Islet precursor cell (in vitro differentiated cells): Measurements from ENCODE around the gene PROM2.

Source experiments
- DNase-seq: peaks from one replicate; pipeline ENCODE4 v3.0.0-alpha.2; 2018

Gene PROM2

DNA sequence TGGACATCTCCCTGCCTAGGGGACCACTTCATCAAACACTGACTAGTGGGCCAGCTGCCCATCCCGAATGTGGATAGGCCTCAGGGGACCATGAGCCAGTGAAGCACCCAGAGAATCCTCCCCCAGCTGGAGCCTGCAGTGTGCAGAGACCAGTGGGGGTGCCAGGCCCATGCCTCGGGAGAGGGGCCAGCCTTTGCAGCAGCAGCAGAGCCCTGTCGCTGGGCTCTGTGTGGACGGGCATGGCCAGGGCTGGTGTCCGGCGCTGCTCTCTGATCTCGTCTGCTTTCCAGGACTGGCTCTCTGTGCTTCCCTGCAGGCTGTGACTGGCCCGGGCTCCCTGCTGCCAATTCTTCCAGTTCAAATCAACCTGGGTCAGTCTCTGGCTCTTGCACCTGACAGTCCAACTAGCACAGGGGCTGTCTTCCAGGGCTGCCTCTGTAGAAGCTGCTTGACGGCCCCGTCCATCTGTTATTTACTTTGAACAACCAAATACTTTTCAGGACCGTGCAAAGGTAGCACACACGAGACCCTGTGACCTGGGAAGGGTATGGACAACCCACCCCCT lies 34.3 kb downstream of the PROM2 start:
- no peak for DNase-seq

- no peak for DNase-seq
Observed at GRCh38 chr2:95309599-95309998, 35.4 kb downstream of the PROM2 start.

DNA sequence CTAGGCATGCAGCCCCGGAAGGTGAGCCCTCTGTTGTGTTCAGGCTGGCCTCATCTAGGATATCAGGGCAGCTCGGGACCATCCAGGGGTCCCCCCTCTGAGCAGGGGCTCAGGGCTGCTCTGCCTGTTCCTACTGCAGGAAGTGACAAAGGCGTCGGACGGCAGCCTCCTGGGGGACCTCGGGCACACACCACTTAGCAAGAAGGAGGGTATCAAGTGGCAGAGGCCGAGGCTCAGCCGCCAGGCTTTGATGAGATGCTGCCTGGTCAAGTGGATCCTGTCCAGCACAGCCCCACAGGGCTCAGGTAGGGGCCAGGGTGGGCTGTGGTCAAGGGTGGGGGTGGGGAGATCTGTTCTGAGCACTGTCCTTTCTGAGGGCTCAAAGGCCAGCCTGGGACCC lies 36.0 kb downstream of the PROM2 start:
- DNase-seq, result no peak

DNA sequence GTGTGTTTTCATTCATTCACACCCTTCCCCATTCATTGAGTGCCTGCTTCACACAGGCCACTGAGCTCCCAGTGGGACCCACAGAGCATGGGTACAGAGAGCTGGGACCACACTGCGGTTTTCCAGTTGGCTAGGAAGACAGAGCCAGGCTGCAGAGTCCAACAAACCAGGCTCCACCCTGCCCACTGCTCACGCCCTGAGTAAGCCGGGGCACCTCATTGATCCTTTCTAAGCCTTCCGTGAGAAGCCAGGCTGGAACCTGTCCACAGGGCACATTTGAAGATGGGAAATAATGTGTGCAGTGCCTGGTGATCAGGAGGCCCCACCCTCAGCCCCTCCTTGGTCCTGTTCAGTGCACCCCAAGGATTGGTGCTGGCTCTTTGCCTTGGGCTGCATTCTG lies 36.4 kb downstream of the PROM2 start:
- no peak for DNase-seq

DNA sequence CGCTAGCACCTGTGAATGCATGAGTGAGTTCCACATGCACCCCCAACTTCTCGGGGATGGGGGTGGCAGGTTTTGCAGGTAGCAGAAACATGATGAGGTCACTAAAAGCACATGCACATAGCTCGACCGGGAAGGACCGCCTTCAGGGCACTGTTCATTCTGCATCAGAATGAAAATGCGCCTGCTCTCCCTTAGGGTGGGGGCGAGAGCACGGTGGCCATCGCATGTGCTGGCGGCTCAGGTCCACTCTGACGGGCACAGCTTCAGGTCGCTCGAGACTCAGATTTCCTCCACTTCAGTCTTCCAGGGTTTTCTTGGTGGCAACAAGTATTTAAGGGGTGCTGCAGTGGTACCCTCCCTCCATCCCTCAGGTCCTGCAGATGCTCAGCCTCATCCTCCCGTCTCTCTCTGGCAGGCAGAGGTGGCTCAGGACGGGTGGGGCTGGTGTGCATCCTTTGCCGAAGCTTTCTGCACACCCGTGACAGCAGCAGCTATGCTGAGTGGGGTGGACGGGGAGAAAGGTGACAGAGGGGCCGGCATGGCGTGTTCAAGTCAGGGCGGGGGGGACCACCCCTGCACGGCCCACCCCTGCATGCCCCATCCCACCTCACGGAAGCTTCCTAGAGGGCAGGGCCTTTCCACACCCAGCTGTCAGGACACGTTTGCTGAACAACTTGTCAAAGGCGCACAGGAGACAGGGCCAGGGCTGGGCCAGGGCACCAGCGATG lies 37.7 kb downstream of the PROM2 start:
- DNase-seq, result no peak

- no peak for DNase-seq
Observed at GRCh38 chr2:95312543-95313201, 38.4 kb downstream of the PROM2 start.

DNA sequence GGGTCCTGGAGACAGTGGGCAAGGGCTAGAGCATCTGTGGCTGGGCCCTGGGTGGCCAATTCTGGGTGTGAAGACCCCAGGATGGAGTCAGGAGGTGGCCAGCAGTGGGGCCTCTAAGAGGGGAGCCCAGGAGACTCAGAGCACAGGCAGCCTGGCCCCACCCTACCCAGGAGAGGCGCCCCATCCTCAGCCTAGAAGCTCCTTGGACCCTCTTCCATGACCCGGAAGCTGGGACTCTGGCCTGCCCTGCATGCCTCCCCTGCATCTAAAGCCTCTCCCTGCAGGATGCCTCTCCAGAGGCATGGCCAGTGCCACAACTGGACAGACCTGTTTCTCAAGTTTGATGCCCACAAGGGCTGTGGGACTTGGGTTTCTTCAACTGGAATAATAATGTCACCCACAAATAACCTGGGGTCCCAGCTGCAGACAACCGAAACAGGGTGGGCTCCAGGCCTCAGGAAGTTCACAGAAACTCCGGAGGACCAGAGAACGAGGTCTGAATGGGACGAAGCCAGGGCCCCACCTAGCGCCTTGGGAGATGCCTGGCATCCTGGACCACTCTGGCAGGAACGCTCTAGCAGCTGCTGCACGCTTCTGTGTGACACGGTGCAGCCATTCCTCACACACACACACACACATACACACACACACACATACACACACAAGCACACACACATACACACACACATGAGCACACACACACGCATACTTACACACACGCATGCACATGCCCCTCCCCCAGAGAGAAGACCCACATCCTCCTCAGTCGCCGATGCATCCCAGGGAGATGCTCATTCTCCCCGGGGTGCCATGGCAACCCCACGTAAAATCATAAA lies 39.3 kb downstream of the PROM2 start:
- no peak for DNase-seq

- DNase-seq, result no peak
Observed at GRCh38 chr2:95314598-95314963, 40.3 kb downstream of the PROM2 start.

GRCh38 chr2:95314964-95315611 lies 40.8 kb downstream of the PROM2 start:
- DNase-seq, result peak; percentile 81

- DNase-seq, result no peak
Observed at GRCh38 chr2:95315801-95316411, 41.7 kb downstream of the PROM2 start.

GRCh38 chr2:95316466-95317122 lies 42.3 kb downstream of the PROM2 start:
- DNase-seq, result no peak

DNA sequence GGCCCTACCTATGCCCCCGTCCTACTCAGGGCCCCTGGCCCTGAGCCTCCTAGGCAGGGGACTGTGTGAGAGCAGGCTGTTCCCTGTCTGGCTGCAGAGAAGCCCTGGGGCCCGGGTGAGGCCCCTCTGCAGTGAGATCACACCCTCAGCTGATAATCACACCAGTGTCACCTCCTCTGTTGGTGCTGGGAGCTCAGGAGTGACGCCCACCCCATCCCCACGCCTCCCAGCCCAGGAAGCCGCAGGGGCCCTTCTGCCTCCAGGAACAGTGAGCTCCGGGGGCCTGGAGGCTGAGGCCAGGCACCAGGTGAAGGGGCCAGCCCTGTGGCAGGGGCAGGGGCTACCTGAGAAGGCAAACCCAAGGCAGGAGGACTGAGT lies 42.9 kb downstream of the PROM2 start:
- no peak for DNase-seq

GRCh38 chr2:95317665-95318425 lies 43.6 kb downstream of the PROM2 start:
- DNase-seq, result no peak

GRCh38 chr2:95318431-95319220 lies 44.4 kb downstream of the PROM2 start:
- no peak for DNase-seq

DNA sequence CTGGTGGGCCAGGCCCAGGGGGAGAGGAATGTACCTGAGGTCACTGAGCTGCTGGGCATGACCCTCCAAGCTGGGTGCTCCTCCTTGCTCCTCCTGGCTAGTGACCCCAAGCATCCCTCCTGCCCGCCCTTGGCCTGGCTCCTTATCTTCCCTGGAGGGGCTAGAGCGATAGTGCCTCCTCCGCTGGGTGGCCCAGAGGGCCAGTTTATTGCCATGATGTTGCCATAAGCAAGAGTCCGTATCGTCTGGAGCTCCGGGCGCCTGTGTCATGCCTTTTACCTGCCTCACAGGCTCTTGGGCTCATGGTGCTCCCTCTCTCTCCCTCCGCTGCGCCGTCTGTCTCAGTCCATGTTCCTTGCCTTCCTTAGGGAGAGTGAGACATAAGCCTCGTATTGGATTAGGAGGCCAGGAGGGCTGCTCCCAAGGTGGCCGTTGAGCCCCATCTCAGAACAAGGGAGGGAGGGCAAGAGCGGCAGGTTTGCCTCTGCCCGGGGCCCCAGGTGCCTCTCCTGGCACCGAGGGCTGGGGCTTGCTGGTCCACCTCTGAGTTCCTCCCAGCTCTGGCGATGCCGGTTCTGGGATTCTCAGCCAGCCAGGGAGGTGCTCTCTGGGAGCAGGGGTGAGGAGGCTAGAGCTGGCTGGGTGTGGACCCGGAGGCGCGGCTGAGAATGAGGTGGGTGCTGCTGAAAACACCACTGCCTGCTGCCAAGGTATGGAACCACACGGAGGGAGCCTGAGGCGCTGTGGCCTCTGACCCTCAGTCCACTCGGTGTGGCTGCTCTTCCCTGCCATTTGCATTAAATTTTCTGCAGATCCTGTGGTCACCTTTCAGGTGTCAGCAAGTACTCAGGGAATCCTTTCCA lies 45.5 kb downstream of the PROM2 start:
- DNase-seq, result no peak

- no peak for DNase-seq
Observed at GRCh38 chr2:95320344-95320712, 46.1 kb downstream of the PROM2 start.

DNA sequence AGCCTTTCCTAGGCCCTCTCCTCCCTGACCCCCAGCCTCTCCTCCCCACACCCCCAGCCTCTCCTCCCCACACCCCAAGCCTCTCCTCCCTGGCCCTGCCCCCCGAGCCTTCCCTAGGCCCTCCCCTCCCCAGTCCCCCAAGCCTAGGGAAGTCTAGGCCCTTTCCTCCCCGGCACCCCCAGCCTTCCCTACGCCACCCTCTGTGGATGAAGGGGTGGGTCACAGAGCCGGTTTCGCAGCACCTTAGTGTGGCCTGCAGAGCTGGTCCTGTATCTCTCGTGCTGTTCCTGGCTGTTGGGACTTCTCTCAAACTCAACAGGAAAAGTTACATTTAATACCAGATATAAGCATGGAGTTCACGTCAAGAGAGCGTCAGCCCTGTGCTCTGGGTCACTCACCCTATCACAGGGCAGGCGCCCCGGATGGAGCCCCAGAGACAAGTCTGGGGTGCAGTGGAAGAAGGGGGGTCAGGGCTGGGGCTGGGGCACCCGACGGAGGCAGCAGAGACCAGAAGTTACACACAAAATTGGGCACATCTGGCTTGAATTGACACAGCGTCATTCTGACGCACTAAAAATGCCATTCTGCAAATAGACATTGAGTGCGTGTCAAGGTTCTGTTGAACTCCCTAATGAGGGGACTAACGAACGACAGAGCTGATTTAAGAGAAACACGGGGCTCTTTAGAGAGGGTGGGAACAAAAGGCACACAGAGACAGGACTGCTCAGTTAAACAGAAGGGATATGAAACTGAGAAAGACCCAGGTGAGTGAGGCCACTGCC lies 46.9 kb downstream of the PROM2 start:
- no peak for DNase-seq

DNA sequence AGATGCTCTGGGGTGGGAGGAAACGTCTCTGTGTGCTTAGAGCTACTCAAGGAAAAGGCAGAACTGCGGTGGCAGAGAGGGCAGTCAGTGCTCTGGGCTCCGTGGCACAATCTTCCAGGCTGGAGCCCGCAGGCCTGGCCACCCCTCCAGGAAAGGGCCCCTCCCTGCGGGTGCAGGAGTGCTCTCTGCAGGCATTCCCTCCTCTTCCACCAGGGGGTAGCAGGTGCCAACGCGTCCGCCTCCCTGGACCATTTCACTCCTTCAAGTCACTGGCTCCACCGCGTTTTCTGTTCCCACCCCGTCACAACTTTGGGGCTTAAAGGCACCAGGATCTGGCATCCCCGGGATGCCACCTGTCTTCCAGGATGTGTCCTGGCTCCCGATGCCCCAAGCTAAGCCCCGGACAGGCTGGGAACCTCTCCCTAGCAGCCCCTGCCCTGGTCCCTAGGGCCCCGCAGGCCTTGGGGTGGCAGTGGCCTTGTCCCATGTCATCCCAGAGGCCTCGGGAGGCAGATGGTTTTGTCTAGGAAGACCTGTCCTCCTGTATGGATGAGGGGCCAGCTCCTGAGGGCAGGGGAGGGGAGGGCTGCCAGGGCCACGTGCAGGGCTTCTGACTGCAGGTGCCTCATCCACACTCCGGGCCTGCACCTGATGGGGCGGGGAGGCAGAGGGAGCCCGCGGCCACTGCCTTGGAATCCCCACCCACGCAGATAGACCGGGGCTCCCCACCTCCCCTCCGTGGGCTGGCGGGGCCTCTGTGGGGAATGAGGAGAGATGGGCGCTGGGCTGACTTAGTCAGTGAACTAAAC lies 49.3 kb downstream of the PROM2 start:
- DNase-seq, result no peak
